ENCODE results near the gene BTBD16.
A peak's percentile ranks its signal among the peaks of the same experiment; 100 is the strongest.

The BTBD16 gene

DNA sequence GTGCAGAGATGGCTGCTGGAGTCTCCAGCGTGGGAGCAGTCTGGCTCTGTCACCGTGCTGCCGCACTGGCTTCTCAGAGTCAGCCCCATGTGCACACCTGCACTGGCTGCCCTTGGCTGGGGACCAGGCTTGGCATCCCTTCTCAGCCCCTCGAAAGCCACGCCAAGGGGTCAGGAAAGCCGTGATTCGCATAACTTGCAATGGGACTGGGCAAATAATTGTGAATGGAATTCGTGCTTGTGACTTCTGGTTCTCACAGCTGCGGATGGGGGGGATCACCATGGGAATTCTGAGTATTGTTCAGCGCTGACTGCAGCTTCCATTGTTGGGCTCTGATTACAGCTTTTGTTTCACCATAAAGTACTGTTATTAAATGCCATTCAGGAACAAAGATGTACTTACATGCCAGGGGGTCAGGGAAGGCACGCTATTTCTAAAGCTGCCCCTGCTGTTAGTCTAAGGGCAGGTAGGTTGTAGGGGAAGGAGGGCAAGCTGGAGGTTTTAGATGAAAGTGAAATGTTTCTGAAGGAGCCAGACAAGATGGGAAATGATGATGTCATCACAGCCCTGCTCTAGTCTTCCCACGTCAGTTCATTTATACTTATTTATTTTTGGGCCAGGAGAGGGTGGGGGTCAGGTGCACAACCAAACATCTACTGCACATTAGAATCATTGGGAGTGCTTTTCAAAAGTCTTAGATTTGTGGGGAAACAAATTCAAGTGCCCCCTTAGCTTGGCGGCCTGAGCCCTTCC lies 97.6 kb downstream of the BTBD16 start:
- TF ChIP-seq, protein P1, sequence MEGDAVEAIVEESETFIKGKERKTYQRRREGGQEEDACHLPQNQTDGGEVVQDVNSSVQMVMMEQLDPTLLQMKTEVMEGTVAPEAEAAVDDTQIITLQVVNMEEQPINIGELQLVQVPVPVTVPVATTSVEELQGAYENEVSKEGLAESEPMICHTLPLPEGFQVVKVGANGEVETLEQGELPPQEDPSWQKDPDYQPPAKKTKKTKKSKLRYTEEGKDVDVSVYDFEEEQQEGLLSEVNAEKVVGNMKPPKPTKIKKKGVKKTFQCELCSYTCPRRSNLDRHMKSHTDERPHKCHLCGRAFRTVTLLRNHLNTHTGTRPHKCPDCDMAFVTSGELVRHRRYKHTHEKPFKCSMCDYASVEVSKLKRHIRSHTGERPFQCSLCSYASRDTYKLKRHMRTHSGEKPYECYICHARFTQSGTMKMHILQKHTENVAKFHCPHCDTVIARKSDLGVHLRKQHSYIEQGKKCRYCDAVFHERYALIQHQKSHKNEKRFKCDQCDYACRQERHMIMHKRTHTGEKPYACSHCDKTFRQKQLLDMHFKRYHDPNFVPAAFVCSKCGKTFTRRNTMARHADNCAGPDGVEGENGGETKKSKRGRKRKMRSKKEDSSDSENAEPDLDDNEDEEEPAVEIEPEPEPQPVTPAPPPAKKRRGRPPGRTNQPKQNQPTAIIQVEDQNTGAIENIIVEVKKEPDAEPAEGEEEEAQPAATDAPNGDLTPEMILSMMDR (IDR thresholded peaks at IDR 0.05; ENCODE audit: insufficient read depth, missing control alignments), result no peak
- no peak for FAIRE-seq
- no peak for DNase-seq (ENCODE audit: insufficient read length, low spot score)

DNA sequence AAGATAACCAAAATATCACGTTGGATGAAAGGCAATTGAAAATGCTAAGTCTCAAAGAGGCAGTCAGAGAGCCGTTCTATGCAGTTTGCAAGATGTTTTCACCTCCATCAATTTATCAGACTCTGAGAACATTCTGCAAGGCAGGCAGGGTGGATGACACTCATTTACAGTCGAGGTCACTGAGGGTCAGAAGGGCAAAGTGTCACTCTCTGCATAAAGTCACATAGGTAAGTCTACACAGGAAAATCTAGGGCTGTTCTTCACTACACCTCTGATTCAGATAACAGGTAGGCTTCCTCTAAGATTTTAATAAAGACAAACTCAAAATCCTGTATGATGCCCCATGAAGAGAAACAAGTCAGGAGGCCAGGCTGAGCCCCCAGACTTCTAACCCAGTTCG lies 102.0 kb downstream of the BTBD16 start:
- FAIRE-seq, result no peak
- TF ChIP-seq, protein P1 (IDR thresholded peaks at IDR 0.05; ENCODE audit: insufficient read depth, missing control alignments), result no peak

DNA sequence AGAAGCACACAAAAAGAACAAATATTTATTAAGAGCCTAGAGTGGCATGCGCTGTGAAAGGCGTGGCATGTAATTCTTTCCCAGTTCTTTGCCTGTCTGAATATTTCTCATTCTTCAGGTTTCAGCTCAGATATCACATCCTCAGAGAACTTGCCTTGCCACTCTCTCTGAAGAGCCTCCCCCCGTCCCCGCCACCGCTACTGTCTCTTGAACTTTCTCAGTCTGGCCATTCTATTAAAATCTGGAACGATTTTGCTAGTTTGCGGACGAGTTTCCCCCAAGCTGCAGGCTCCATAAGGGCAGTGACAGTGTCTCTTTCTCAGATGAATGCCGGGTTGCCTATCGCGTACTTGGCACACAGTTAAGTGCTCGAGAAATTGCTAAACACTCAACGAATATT lies 102.6 kb downstream of the BTBD16 start:
- TF ChIP-seq, protein P1 (IDR thresholded peaks at IDR 0.05; ENCODE audit: insufficient read depth, missing control alignments), result no peak
- FAIRE-seq, result no peak
- no peak for DNase-seq (ENCODE audit: insufficient read length, low spot score)

More for the DNA sequence above, 102.0 kb downstream of the BTBD16 start:
- no peak for DNase-seq (ENCODE audit: insufficient read length, low spot score)

DNA sequence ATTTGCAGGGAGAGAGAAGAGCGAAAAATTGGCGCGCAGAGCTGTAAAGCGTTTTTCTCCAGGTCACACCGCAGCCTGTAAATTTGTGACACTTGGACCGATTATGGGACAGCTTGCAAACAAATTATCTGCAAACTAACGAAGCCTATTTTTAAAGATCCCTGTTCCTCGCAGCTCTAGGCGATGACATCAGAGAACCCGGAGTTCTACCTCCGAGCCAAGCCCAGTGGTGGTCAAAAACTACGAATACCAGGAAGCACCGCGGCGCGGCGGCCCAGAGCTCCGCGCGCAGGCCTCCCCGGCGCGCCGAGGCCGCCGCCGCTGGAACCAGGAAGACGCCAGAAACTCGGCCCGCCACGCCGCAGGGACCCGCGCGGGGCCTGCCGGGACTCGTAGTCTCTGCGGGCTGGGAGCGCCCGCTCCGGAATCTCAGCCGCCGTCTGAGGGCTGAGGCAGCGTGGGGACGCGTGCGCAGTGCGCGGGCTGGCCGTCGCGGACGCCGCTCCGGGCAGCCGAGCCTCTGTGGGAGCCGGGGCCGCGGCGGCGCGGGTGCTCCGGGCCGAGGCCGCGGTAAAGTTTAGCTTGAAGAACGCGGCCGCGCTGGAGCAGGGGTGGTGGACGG lies 103.3 kb downstream of the BTBD16 start, which contains the start of gene PLEKHA1:
Gene PLEKHA1, plus strand, starts transcription at position 472 of the 622 bp plus-strand sequence. CDS start 18,493 bp downstream, outside the sequence.
- no peak for FAIRE-seq
- peak; percentile 50 for DNase-seq (ENCODE audit: insufficient read length, low spot score)
- TF ChIP-seq, protein P1 (IDR thresholded peaks at IDR 0.05; ENCODE audit: insufficient read depth, missing control alignments), result no peak

DNA sequence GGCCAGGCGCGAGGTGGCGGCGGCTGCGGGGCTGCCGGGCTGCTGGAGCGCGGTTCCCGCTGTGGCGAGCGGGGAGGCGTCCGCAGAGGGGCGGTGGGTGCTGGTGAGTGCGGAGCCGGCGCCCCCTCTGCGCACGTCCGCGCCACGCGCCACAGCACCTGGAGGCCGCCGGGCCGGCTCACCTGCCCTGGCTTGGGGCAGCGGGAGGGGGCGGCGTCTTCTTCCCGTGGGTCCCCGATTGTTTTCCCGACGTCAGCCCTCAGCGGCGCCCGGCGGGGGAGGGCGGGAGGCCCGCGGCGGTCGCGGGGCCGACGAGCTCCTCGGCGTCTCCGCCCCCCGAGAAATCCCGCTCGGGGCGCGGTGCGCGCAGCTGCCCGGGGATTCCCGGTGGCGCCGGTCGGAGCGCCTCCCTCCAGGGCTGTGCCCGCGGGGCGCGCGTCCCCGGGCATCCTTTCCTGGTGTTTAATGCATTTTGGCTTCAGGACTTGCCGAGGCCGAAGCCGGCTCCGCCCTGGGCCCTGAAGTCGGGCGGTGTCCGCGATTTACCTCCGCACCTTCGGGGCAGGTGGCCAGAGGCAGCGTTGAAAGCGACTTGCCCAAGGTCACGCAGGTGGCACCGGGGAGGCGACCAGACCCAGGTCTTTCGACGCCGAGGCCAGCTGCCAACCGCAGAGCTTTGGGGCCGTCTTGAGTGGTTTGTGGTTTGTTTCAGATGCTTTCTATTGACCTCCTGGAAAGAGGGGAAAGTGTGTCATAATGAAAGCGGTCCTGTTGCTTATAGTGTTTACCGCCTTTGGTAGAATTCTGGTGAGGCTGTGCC lies 104.0 kb downstream of the BTBD16 start:
- FAIRE-seq (no peak), DNase-seq (ENCODE audit: insufficient read length, low spot score) (no peak)
- TF ChIP-seq, protein P1 (IDR thresholded peaks at IDR 0.05; ENCODE audit: insufficient read depth, missing control alignments), result no peak

DNA sequence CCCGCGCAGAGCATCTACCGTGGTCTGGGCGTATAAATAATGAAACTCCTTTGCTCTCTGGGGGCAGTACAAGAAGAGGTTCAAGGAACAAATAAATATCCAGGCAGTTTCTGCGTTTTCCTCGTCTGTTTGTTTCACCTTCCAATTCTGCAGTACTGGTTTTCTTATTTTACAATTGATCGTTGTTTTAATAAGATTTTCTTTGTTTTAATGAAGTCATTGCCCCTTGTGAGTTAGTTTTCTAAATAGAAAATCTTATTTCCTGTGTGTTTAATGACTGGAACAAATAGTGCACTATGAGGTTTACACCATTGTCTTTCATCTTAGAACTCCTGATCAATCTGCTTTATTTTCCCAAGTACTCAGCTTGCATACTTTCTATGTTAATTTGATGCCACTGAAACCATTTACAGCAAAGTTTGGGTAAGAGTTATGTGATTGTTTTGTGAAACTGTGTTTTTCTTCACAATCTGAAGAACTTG lies 104.6 kb downstream of the BTBD16 start:
- FAIRE-seq, result no peak
- no peak for DNase-seq (ENCODE audit: insufficient read length, low spot score)

More for the DNA sequence above, 104.6 kb downstream of the BTBD16 start:
- TF ChIP-seq, protein P1 (IDR thresholded peaks at IDR 0.05; ENCODE audit: insufficient read depth, missing control alignments), result no peak

All from D721Med (cell line).